GM23338 (cell line): ENCODE results near the gene PDE4D.

ENCODE experiments used
- CREB1 ChIP-seq: fragments of 250-450 bp; sonication (Bioruptor Pico); IDR thresholded peaks from 2 replicates; pipeline ENCODE4 v1.5.0; 2020; ENCODE audit warnings: low read depth, mild to moderate bottlenecking, moderate library complexity
- CTCF ChIP-seq, 2 experiments: fragments of 200-600 bp in 1 of 2; sonication (generic) in 1 of 2; conservative IDR thresholded peaks; 2 replicates each; pipeline versions ENCODE4 v1.5.1 to v1.6.1; 2016 to 2017; ENCODE audit warnings: antibody characterized with exemption in 2 of 2, low read depth in 2 of 2, mild to moderate bottlenecking in 2 of 2, moderate library complexity in 1 of 2
- EZH2 ChIP-seq: fragments of 200-600 bp; sonication (generic); IDR thresholded peaks from one replicate; pipeline ENCODE4 v1.8.0; 2017; ENCODE audit warnings: antibody characterized with exemption, mild to moderate bottlenecking, low read depth; ENCODE audit not compliant: unreplicated experiment
- EZH2phosphoT487 ChIP-seq: fragments of 200-600 bp; sonication (generic); IDR thresholded peaks from one replicate; pipeline ENCODE4 v1.8.1; 2018; ENCODE audit warnings: antibody characterized with exemption; ENCODE audit not compliant: unreplicated experiment
- POLR2AphosphoS5 ChIP-seq: IDR thresholded peaks from 2 replicates; pipeline ENCODE4 v1.6.1; 2016; ENCODE audit warnings: antibody characterized with exemption, low read depth
- REST ChIP-seq: IDR thresholded peaks from one replicate; pipeline ENCODE4 v1.6.1; 2018; ENCODE audit warnings: antibody characterized with exemption; ENCODE audit not compliant: unreplicated experiment
- STAT1 ChIP-seq: IDR thresholded peaks from one replicate; pipeline ENCODE4 v1.6.1; 2016; ENCODE audit warnings: antibody characterized with exemption; ENCODE audit not compliant: unreplicated experiment
- ZNF331 ChIP-seq: fragments of 250-450 bp; sonication (Bioruptor Pico); IDR thresholded peaks from 2 replicates; pipeline ENCODE4 v1.5.0; 2020; ENCODE audit warnings: low read depth, mild to moderate bottlenecking, moderate library complexity

GRCh38 chr5:59327191-59327980 is 566.1 kb downstream of the PDE4D start:
- TF ChIP-seq EZH2, result no peak
- no peak for TF ChIP-seq POLR2AphosphoS5
- TF ChIP-seq CTCF (conservative IDR thresholded peaks at IDR 0.05; ENCODE audit: low read depth in 2 of 2), result no peak
- no peak for TF ChIP-seq EZH2phosphoT487
- TF ChIP-seq REST, result no peak
- no peak for TF ChIP-seq CREB1 (CRISPR knock-in tag)
- TF ChIP-seq ZNF331, result no peak
- TF ChIP-seq STAT1, result no peak
